HEK293 (cell line): ENCODE data around the gene ACTN4.

Experiments used
- BCL11A ChIP-seq: fragments of 450-650 bp; formaldehyde crosslinking; IDR thresholded peaks from 2 replicates; pipeline ENCODE4 v1.5.1; 2016; ENCODE audit warnings: low read depth, missing biosample characterization, missing genetic modification characterization
- EGR2 ChIP-seq: fragments of 450-650 bp; formaldehyde crosslinking; IDR thresholded peaks from 2 replicates; pipeline ENCODE4 v1.5.1; 2016; ENCODE audit warnings: low read depth, missing biosample characterization, missing genetic modification characterization
- KLF8 ChIP-seq: fragments of 450-650 bp; formaldehyde crosslinking; IDR thresholded peaks from 2 replicates; pipeline ENCODE4 v1.5.1; 2016; ENCODE audit warnings: missing biosample characterization, missing genetic modification characterization
- SP3 ChIP-seq: fragments of 450-650 bp; formaldehyde crosslinking; IDR thresholded peaks from 2 replicates; pipeline ENCODE4 v1.5.1; 2016; ENCODE audit warnings: missing biosample characterization, missing genetic modification characterization
- SP7 ChIP-seq: fragments of 450-650 bp; formaldehyde crosslinking; IDR thresholded peaks from 2 replicates; pipeline ENCODE4 v1.5.1; 2016; ENCODE audit warnings: missing biosample characterization, missing genetic modification characterization
- ZBTB17 ChIP-seq: fragments of 450-650 bp; formaldehyde crosslinking; IDR thresholded peaks from 2 replicates; pipeline ENCODE4 v1.5.1; 2016; ENCODE audit warnings: missing biosample characterization, missing genetic modification characterization
- ZBTB48 ChIP-seq: fragments of 450-650 bp; formaldehyde crosslinking; IDR thresholded peaks from 2 replicates; pipeline ENCODE4 v1.5.1; 2016; ENCODE audit warnings: missing biosample characterization, missing genetic modification characterization
- ZBTB7A ChIP-seq: fragments of 450-650 bp; formaldehyde crosslinking; IDR thresholded peaks from 2 replicates; pipeline ENCODE4 v1.5.1; 2016; ENCODE audit warnings: low read depth, missing biosample characterization, missing genetic modification characterization
- ZNF157 ChIP-seq: fragments of 450-650 bp; formaldehyde crosslinking; IDR thresholded peaks from 2 replicates; pipeline ENCODE4 v1.5.1; 2016; ENCODE audit warnings: missing biosample characterization, missing genetic modification characterization
- ZNF19 ChIP-seq: fragments of 450-650 bp; formaldehyde crosslinking; IDR thresholded peaks from 2 replicates; pipeline ENCODE4; 2016; ENCODE audit warnings: missing biosample characterization, missing genetic modification characterization, low read depth
- ZNF223 ChIP-seq: fragments of 450-650 bp; formaldehyde crosslinking; IDR thresholded peaks from 2 replicates; pipeline ENCODE4 v1.5.1; 2016; ENCODE audit warnings: missing biosample characterization, missing genetic modification characterization
- ZNF239 ChIP-seq: fragments of 450-650 bp; formaldehyde crosslinking; IDR thresholded peaks from 2 replicates; pipeline ENCODE4 v1.5.1; 2016; ENCODE audit warnings: missing biosample characterization, missing genetic modification characterization
- ZNF311 ChIP-seq: fragments of 450-650 bp; formaldehyde crosslinking; IDR thresholded peaks from 2 replicates; pipeline ENCODE4 v1.5.1; 2017; ENCODE audit warnings: missing biosample characterization, missing genetic modification characterization, borderline replicate concordance
- ZNF555 ChIP-seq: fragments of 450-650 bp; formaldehyde crosslinking; conservative IDR thresholded peaks from 2 replicates; pipeline ENCODE4 v1.5.1; 2017; ENCODE audit warnings: missing biosample characterization, mild to moderate bottlenecking, missing genetic modification characterization, inconsistent platforms
- ZNF623 ChIP-seq: fragments of 450-650 bp; formaldehyde crosslinking; IDR thresholded peaks from 2 replicates; pipeline ENCODE4 v1.5.1; 2016; ENCODE audit warnings: missing biosample characterization, missing genetic modification characterization
- ZNF777 ChIP-seq: fragments of 450-650 bp; formaldehyde crosslinking; IDR thresholded peaks from 2 replicates; pipeline ENCODE4 v1.5.1; 2017; ENCODE audit warnings: missing biosample characterization, missing genetic modification characterization, borderline replicate concordance
- ZNF792 ChIP-seq: fragments of 450-650 bp; formaldehyde crosslinking; IDR thresholded peaks from 2 replicates; pipeline ENCODE4 v1.5.1; 2016; ENCODE audit warnings: missing biosample characterization, missing genetic modification characterization
- ZSCAN16 ChIP-seq: fragments of 450-650 bp; formaldehyde crosslinking; IDR thresholded peaks from 2 replicates; pipeline ENCODE4 v1.5.1; 2016; ENCODE audit warnings: missing biosample characterization, missing genetic modification characterization
- TF ChIP-seq, protein P1 (sequence below): fragments of 450-650 bp; formaldehyde crosslinking; IDR thresholded peaks from 2 replicates; pipeline ENCODE4 v1.5.1; 2017; ENCODE audit warnings: missing biosample characterization, missing genetic modification characterization
- TF ChIP-seq, protein P2 (sequence below): fragments of 450-650 bp; formaldehyde crosslinking; IDR thresholded peaks from 2 replicates; pipeline ENCODE4 v1.5.1; 2016; ENCODE audit warnings: missing biosample characterization, missing genetic modification characterization
- TF ChIP-seq, protein P3 (sequence below): fragments of 450-650 bp; formaldehyde crosslinking; IDR thresholded peaks from 2 replicates; pipeline ENCODE4 v1.5.1; 2016; ENCODE audit warnings: missing biosample characterization, missing genetic modification characterization
- TF ChIP-seq, protein P4 (sequence below): fragments of 450-650 bp; formaldehyde crosslinking; optimal IDR thresholded peaks from 2 replicates; pipeline ENCODE3; 2016; ENCODE audit warnings: missing biosample characterization, mild to moderate bottlenecking, missing genetic modification characterization

The ACTN4 gene

DNA sequence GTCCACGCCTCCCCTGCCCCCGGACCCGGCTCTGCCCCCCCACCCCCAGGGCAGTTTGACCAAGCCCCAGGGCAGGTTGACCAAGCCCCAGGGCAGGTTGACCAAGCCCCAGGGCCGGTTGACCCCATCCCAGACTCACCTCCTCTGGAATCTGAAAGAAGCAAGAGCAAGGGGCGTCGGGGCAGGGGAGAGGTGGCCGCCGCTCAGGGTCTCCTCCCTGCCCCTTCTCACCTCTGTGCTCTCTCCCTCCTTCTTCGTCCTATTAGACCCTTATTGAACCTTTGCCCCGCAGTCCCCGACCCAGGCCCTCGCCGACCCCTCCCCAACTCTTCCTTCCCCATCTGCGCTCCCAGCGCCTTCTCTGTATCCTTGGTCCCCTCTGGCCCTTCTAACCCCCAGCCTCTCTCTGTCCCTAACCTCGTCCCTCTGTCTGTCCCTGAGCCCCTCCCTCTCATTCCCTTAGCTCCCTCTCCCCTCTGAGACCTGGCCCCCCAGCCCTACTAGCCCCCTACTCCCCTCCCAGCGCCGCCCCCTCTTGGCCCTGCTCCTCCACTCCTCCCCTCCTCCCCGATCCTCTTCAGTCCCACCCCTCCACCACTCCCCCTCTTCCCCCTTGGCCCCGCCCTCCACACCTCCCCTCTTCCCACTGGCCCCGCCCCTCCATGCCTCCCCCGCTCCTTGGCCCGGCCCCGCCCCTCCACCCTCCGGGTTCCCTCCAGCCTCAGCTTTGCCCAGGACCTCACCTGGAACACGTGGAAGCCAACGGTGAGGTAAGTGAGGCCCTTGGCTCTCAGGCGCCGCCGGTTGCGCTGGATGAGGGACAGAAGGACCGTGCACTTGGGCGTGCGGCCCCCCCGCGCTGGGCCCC is 89.2 kb downstream of the ACTN4 start (continued):
- TF ChIP-seq, protein P1, sequence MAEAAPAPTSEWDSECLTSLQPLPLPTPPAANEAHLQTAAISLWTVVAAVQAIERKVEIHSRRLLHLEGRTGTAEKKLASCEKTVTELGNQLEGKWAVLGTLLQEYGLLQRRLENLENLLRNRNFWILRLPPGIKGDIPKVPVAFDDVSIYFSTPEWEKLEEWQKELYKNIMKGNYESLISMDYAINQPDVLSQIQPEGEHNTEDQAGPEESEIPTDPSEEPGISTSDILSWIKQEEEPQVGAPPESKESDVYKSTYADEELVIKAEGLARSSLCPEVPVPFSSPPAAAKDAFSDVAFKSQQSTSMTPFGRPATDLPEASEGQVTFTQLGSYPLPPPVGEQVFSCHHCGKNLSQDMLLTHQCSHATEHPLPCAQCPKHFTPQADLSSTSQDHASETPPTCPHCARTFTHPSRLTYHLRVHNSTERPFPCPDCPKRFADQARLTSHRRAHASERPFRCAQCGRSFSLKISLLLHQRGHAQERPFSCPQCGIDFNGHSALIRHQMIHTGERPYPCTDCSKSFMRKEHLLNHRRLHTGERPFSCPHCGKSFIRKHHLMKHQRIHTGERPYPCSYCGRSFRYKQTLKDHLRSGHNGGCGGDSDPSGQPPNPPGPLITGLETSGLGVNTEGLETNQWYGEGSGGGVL (tag by site-specific recombination), result peak; percentile 86
- TF ChIP-seq ZBTB7A (tag by site-specific recombination), result peak; percentile 97
- 0 out of 2 replicates have a peak, but pooled peaks have one; percentile 51 for TF ChIP-seq ZNF792 (tag by site-specific recombination)
- TF ChIP-seq ZNF311 (tag by site-specific recombination), result no peak
- TF ChIP-seq, protein P2, sequence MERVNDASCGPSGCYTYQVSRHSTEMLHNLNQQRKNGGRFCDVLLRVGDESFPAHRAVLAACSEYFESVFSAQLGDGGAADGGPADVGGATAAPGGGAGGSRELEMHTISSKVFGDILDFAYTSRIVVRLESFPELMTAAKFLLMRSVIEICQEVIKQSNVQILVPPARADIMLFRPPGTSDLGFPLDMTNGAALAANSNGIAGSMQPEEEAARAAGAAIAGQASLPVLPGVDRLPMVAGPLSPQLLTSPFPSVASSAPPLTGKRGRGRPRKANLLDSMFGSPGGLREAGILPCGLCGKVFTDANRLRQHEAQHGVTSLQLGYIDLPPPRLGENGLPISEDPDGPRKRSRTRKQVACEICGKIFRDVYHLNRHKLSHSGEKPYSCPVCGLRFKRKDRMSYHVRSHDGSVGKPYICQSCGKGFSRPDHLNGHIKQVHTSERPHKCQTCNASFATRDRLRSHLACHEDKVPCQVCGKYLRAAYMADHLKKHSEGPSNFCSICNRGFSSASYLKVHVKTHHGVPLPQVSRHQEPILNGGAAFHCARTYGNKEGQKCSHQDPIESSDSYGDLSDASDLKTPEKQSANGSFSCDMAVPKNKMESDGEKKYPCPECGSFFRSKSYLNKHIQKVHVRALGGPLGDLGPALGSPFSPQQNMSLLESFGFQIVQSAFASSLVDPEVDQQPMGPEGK (tag by site-specific recombination), result peak; percentile 96
- peak; percentile 83 for TF ChIP-seq SP3 (tag by site-specific recombination)
- peak; percentile 49 for TF ChIP-seq EGR2
- peak; percentile 24; the same call in 1 of the 2 replicates for TF ChIP-seq ZSCAN16 (tag by site-specific recombination)
- TF ChIP-seq BCL11A (tag by site-specific recombination), result peak; percentile 73; the same call in 1 of the 2 replicates
- 0 out of 2 replicates have a peak, but pooled peaks have one; percentile 39 for TF ChIP-seq ZNF157 (tag by site-specific recombination)
- TF ChIP-seq ZNF555, result no peak
- TF ChIP-seq ZNF19 (tag by site-specific recombination), result no peak
- TF ChIP-seq, protein P3, sequence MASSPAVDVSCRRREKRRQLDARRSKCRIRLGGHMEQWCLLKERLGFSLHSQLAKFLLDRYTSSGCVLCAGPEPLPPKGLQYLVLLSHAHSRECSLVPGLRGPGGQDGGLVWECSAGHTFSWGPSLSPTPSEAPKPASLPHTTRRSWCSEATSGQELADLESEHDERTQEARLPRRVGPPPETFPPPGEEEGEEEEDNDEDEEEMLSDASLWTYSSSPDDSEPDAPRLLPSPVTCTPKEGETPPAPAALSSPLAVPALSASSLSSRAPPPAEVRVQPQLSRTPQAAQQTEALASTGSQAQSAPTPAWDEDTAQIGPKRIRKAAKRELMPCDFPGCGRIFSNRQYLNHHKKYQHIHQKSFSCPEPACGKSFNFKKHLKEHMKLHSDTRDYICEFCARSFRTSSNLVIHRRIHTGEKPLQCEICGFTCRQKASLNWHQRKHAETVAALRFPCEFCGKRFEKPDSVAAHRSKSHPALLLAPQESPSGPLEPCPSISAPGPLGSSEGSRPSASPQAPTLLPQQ, result no peak; the same call in 1 of the 2 replicates
- peak; percentile 81; the same call in 1 of the 2 replicates for TF ChIP-seq ZBTB48 (tag by site-specific recombination)
- 0 out of 2 replicates have a peak, but pooled peaks have one; percentile 13 for TF ChIP-seq ZNF623 (tag by site-specific recombination)
- peak; percentile 58; the same call in 1 of the 2 replicates for TF ChIP-seq ZBTB17 (tag by site-specific recombination)
- no peak for TF ChIP-seq ZNF223
- TF ChIP-seq ZNF239 (tag by site-specific recombination), result no peak
- TF ChIP-seq SP7 (tag by site-specific recombination), result peak; percentile 50
- peak; percentile 59 for TF ChIP-seq ZNF777
- TF ChIP-seq, protein P4, sequence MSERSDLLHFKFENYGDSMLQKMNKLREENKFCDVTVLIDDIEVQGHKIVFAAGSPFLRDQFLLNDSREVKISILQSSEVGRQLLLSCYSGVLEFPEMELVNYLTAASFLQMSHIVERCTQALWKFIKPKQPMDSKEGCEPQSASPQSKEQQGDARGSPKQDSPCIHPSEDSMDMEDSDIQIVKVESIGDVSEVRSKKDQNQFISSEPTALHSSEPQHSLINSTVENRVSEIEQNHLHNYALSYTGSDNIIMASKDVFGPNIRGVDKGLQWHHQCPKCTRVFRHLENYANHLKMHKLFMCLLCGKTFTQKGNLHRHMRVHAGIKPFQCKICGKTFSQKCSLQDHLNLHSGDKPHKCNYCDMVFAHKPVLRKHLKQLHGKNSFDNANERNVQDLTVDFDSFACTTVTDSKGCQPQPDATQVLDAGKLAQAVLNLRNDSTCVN (tag by site-specific recombination), result peak; percentile 20
- TF ChIP-seq KLF8 (tag by site-specific recombination), result peak; percentile 86
